HL-60 (cell line): ENCODE results near the gene SBNO2.
"Not testable (repeated sequence)": the region's sequence is repeated elsewhere in the genome, so short reads cannot be mapped to it uniquely, and the experiment has no call there.

Source experiments
- DNase-seq, 2 experiments: peaks; one replicate each; pipeline ENCODE4 v3.0.0-alpha.2; 2010 to 2020; ENCODE audit warnings: low read depth in 1 of 2, low spot score in 1 of 2
- H3K27ac ChIP-seq: fragments of 250-450 bp; sonication (Bioruptor Pico); replicated peaks from 2 replicates; pipeline ENCODE4 v1.5.1; 2020; ENCODE audit warnings: mild to moderate bottlenecking, moderate library complexity
- H3K27me3 ChIP-seq: fragments of 250-450 bp; sonication (Bioruptor Pico); 2 replicates; pipeline ENCODE4 v1.5.1; 2021; ENCODE audit warnings: mild to moderate bottlenecking, moderate library complexity; ENCODE audit not compliant: insufficient read depth, poor library complexity, severe bottlenecking
- H3K4me3 ChIP-seq: replicated peaks from 2 replicates; pipeline ENCODE4 v1.5.1; 2011; ENCODE audit warnings: mild to moderate bottlenecking, control low read depth, low read length; ENCODE audit not compliant: insufficient read depth
- CTCF ChIP-seq: IDR thresholded peaks from one replicate; pipeline ENCODE4 v1.5.1; 2011; ENCODE audit warnings: low read length, control low read depth, inconsistent platforms; ENCODE audit not compliant: insufficient read depth
- GABPA ChIP-seq: IDR thresholded peaks from 2 replicates; pipeline ENCODE4 v1.6.1; 2012; ENCODE audit warnings: low read depth
- POLR2AphosphoS5 ChIP-seq: IDR thresholded peaks from 2 replicates; pipeline ENCODE4 v1.6.1; 2012; ENCODE audit warnings: low read depth
- REST ChIP-seq: IDR thresholded peaks from 2 replicates; pipeline ENCODE4 v1.6.1; 2012; ENCODE audit warnings: low read depth; ENCODE audit not compliant: insufficient replicate concordance
- SPI1 ChIP-seq: IDR thresholded peaks from 2 replicates; pipeline ENCODE4 v1.6.1; 2012; ENCODE audit warnings: low read depth, mild to moderate bottlenecking, borderline replicate concordance

Gene SBNO2

DNA sequence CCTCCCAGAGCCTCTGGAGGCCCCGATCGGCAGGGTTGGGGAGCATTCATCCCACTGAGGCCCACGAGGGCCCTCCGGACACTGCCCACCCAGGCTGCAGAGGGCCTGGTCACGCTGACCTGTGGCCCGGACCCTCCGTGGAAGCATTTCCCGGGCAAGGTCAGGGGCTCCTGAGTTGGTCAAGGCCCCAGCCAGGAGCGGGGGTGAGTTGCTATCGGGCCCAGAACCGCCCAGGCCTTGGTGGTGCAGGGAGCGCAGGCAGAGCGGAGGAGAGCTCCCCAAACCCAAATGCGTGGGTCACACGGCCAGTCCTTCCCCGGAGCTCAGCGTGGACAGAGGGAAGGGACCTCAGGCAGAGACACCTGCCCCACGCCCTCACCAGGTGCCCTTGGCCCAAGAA, 44.5 kb downstream of the SBNO2 start:
- DNase-seq: no peak
- Histone ChIP-seq H3K27me3 (no peaks in the 10 kb centered on the region), H3K4me3 (no peak overlapping the region), H3K27ac (no peak overlapping the region)
- TF ChIP-seq SPI1 (no peak), POLR2AphosphoS5 (no peak), REST (no peak), CTCF (no peak), GABPA (no peak)

GRCh38 chr19:1129084-1129483, 45.0 kb downstream of the SBNO2 start:
- H3K27ac ChIP-seq, H3K27me3 ChIP-seq, H3K4me3 ChIP-seq, DNase-seq: not testable (repeated sequence)

DNA sequence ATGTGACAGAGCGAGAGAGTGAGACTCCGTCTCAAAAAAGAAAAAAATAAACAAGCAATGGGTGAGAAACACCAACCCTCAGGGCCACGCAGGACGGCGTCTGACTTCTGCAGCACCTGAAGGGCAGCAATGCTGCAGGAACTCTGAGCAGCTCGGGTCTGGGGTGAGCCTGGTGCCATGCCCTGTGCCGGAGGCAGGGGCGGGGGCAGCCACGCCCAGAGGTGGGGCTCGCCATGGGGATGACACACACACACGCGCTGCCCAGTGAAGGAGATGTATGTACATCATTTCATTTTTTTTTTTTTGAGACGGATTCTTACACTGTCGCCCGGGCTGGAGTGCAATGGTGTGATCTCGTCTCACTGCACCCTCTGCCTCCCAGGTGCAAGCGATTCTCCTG, 46.0 kb downstream of the SBNO2 start:
- no peak overlapping the region for H3K27ac ChIP-seq
- H3K4me3 ChIP-seq: no peak overlapping the region
- TF ChIP-seq CTCF (no peak), POLR2AphosphoS5 (no peak), GABPA (no peak), SPI1 (no peak), REST (no peak)
- no peaks in the 10 kb centered on the region for H3K27me3 ChIP-seq
- no peak for DNase-seq

GRCh38 chr19:1126984-1127760, 46.9 kb downstream of the SBNO2 start:
- TF ChIP-seq SPI1 (no peak), GABPA (no peak), POLR2AphosphoS5 (no peak), REST (no peak)
- no peak overlapping the region for H3K27ac ChIP-seq
- no peaks in the 10 kb centered on the region for H3K27me3 ChIP-seq
- no peak for DNase-seq
- H3K4me3 ChIP-seq: no peak overlapping the region
